ENCODE measurements around the gene ISYNA1. TPM values are rescaled to one million over a fixed set of nuclear protein-coding genes. Genes with fewer than 3 reads are reported as not detected.

Gene ISYNA1
- total RNA-seq, 1 donor from 2014 or later = 153 TPM

GRCh38 chr19:18385359-18385674, 52.6 kb downstream of the ISYNA1 start:
- Histone ChIP-seq H3K27me3 (ENCODE audit: insufficient read depth, low read length) (no peaks in the 10 kb centered on the region), H3K4me2 (ENCODE audit: low read length) (peak overlapping the region; percentile 79), H3K9ac (ENCODE audit: low read length) (no peak overlapping the region), H2AFZ (ENCODE audit: low read depth, low read length) (no peak overlapping the region), H3K79me2 (ENCODE audit: insufficient read depth, low read length) (peaks cover 17% of the 10 kb centered on the region), H4K20me1 (ENCODE audit: insufficient read depth, low read length) (peaks cover 25% of the 10 kb centered on the region), H3K4me3 (ENCODE audit: insufficient read depth, low read depth, low read length) (no peak overlapping the region), H3K4me1 (ENCODE audit: insufficient read depth, low read length) (peaks cover 19% of the 10 kb centered on the region), H3K36me3 (ENCODE audit: insufficient read depth, low read length) (no peaks in the 10 kb centered on the region), H3K27ac (ENCODE audit: low read depth, low read length) (no peak overlapping the region), H3K9me3 (ENCODE audit: insufficient read depth, low read depth, low read length) (no peaks in the 10 kb centered on the region)
- TF ChIP-seq, protein P1, sequence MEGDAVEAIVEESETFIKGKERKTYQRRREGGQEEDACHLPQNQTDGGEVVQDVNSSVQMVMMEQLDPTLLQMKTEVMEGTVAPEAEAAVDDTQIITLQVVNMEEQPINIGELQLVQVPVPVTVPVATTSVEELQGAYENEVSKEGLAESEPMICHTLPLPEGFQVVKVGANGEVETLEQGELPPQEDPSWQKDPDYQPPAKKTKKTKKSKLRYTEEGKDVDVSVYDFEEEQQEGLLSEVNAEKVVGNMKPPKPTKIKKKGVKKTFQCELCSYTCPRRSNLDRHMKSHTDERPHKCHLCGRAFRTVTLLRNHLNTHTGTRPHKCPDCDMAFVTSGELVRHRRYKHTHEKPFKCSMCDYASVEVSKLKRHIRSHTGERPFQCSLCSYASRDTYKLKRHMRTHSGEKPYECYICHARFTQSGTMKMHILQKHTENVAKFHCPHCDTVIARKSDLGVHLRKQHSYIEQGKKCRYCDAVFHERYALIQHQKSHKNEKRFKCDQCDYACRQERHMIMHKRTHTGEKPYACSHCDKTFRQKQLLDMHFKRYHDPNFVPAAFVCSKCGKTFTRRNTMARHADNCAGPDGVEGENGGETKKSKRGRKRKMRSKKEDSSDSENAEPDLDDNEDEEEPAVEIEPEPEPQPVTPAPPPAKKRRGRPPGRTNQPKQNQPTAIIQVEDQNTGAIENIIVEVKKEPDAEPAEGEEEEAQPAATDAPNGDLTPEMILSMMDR (IDR thresholded peaks at IDR 0.05; ENCODE audit: insufficient read depth, low read depth, low read length) = no peak
- TF ChIP-seq EZH2 (IDR thresholded peaks at IDR 0.05; ENCODE audit: insufficient read depth, low read length) = no peak
- peaks cover 5% of the 10 kb centered on the region for H3K4me1 Mint-ChIP-seq (ENCODE audit: low read depth, unreplicated experiment)
- no peak for DNase-seq (ENCODE audit: low read depth)
- H3K36me3 Mint-ChIP-seq (ENCODE audit: low read depth, unreplicated experiment) = no peaks in the 10 kb centered on the region
- H3K4me3 Mint-ChIP-seq (ENCODE audit: unreplicated experiment) = no peak overlapping the region
- peaks cover 6% of the 10 kb centered on the region for H3K27me3 Mint-ChIP-seq (ENCODE audit: low read depth, unreplicated experiment)
- H3K27ac Mint-ChIP-seq (ENCODE audit: unreplicated experiment) = peak overlapping the region; percentile 66
- H3K9me3 Mint-ChIP-seq (ENCODE audit: unreplicated experiment) = no peaks in the 10 kb centered on the region
- FAIRE-seq = no peak

GRCh38 chr19:18384775-18385174, 53.2 kb downstream of the ISYNA1 start:
- peaks cover 17% of the 10 kb centered on the region for H3K79me2 ChIP-seq (ENCODE audit: insufficient read depth, low read length)
- H3K9ac ChIP-seq (ENCODE audit: low read length) = no peak overlapping the region
- no peaks in the 10 kb centered on the region for H3K36me3 Mint-ChIP-seq (ENCODE audit: low read depth, unreplicated experiment)
- DNase-seq (ENCODE audit: low read depth) = no peak
- no peaks in the 10 kb centered on the region for H3K9me3 Mint-ChIP-seq (ENCODE audit: unreplicated experiment)
- no peaks in the 10 kb centered on the region for H3K36me3 ChIP-seq (ENCODE audit: insufficient read depth, low read length)
- H2AFZ ChIP-seq (ENCODE audit: low read depth, low read length) = no peak overlapping the region
- H3K4me3 ChIP-seq (ENCODE audit: insufficient read depth, low read depth, low read length) = no peak overlapping the region
- peaks cover 22% of the 10 kb centered on the region for H4K20me1 ChIP-seq (ENCODE audit: insufficient read depth, low read length)
- TF ChIP-seq, protein P1 (IDR thresholded peaks at IDR 0.05; ENCODE audit: insufficient read depth, low read depth, low read length) = no peak
- TF ChIP-seq EZH2 (IDR thresholded peaks at IDR 0.05; ENCODE audit: insufficient read depth, low read length) = no peak
- no peak for FAIRE-seq
- peaks cover 6% of the 10 kb centered on the region for H3K27me3 Mint-ChIP-seq (ENCODE audit: low read depth, unreplicated experiment)
- H3K4me1 ChIP-seq (ENCODE audit: insufficient read depth, low read length) = peaks cover 19% of the 10 kb centered on the region
- H3K9me3 ChIP-seq (ENCODE audit: insufficient read depth, low read depth, low read length) = no peaks in the 10 kb centered on the region
- peaks cover 7% of the 10 kb centered on the region for H3K4me1 Mint-ChIP-seq (ENCODE audit: low read depth, unreplicated experiment)
- H3K4me2 ChIP-seq (ENCODE audit: low read length) = no peak overlapping the region
- no peak overlapping the region for H3K27ac Mint-ChIP-seq (ENCODE audit: unreplicated experiment)
- no peaks in the 10 kb centered on the region for H3K27me3 ChIP-seq (ENCODE audit: insufficient read depth, low read length)
- H3K4me3 Mint-ChIP-seq (ENCODE audit: unreplicated experiment) = no peak overlapping the region
- no peak overlapping the region for H3K27ac ChIP-seq (ENCODE audit: low read depth, low read length)

Small RNA genes lying within 50 kb of the gene (microRNA-seq; reads per million reads assigned to microRNA genes)
- gene MIR3189 = not detected

Other genes with a start within 250 kb of the ISYNA1 start
- 17.7 and 21.8 TPM in 2 replicates for gene MPV17L2, start 244.9 kb downstream of the ISYNA1 start, total RNA-seq
- gene RAB3A, start 234.1 kb downstream of the ISYNA1 start, total RNA-seq = 6.6 and 7.5 TPM in 2 replicates
- 0.64 and 0.70 TPM in 2 replicates for gene PDE4C, start 211.7 kb downstream of the ISYNA1 start, total RNA-seq
- 1.3 and 1.7 TPM in 2 replicates for gene IQCN, start 163.7 kb downstream of the ISYNA1 start, total RNA-seq
- gene JUND, start 156.5 kb downstream of the ISYNA1 start, total RNA-seq = 151 and 161 TPM in 2 replicates
- gene LSM4, start 115.1 kb downstream of the ISYNA1 start, total RNA-seq = 102 and 127 TPM in 2 replicates
- 20.6 and 28.4 TPM in 2 replicates for gene PGPEP1, start 97.5 kb downstream of the ISYNA1 start, total RNA-seq
- 20.5 and 23.2 TPM in 2 replicates for gene GDF15, start 52.0 kb downstream of the ISYNA1 start, total RNA-seq
- gene LRRC25, start 40.5 kb downstream of the ISYNA1 start, total RNA-seq = not detected in 2 replicates
- 51.2 and 56.6 TPM in 2 replicates for gene SSBP4, start 18.7 kb downstream of the ISYNA1 start, total RNA-seq
- gene ELL, start 83.9 kb upstream of the ISYNA1 start, total RNA-seq = 16.0 TPM in 2 replicates
- 246 and 251 TPM in 2 replicates for gene FKBP8, start 105.4 kb upstream of the ISYNA1 start, total RNA-seq
- 73.4 and 80.2 TPM in 2 replicates for gene KXD1, start 119.7 kb upstream of the ISYNA1 start, total RNA-seq
- 1,213 and 1,287 TPM in 2 replicates for gene UBA52, start 133.7 kb upstream of the ISYNA1 start, total RNA-seq
- gene REX1BD, start 150.7 kb upstream of the ISYNA1 start, total RNA-seq = 47.4 and 54.6 TPM in 2 replicates
- gene CRLF1, start 168.7 kb upstream of the ISYNA1 start, total RNA-seq = 18.5 and 53.1 TPM in 2 replicates
- gene TMEM59L, start 174.7 kb upstream of the ISYNA1 start, total RNA-seq = 5.6 and 8.8 TPM in 2 replicates
- 4.4 and 6.0 TPM in 2 replicates for gene KLHL26, start 198.9 kb upstream of the ISYNA1 start, total RNA-seq
- gene CRTC1, start 245.5 kb upstream of the ISYNA1 start, total RNA-seq = 8.4 and 8.8 TPM in 2 replicates

All from astrocyte (in vitro differentiated cells and primary cell).